GM15510 (cell line): ENCODE measurements around the gene OPA1.

Experiments used
- POLR2A ChIP-seq: IDR thresholded peaks from 3 replicates; pipeline ENCODE4 v1.6.1; 2011; ENCODE audit warnings: borderline replicate concordance; ENCODE audit not compliant: insufficient read length; ENCODE audit errors: extremely low read depth

OPA1 gene

GRCh38 chr3:193637831-193638230, 44.8 kb downstream of the OPA1 start:
- TF ChIP-seq POLR2A, result no peak

- TF ChIP-seq POLR2A, result no peak
These were observed 45.8 kb downstream of the OPA1 start for GRCh38 chr3:193638833-193639232.

DNA sequence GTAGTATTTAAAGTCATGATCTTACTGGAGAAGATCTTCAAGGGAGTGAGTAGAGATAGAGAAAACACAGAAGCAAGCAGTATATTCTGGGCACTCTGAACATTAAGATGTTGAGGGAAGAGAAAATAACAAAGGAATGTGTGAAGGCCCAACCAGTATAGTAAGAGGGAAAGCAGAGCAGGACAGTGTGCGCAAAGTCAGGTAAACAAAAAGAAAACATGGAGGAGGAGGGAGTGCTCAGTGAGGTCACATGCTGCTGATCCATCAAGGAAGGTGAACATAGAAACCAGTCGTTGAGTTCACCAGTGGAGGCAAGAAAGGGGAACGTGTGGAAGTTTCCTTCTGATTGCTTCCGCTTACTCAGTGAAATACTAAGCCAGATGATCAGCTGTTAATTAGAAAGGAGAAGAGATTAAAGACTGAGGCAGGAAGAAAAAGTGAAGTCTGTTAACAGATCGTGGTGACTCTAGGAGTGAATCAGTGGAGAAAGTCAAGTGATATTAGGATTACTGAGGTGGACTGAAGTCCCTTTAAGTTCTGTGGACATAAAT, 47.2 kb downstream of the OPA1 start:
- TF ChIP-seq POLR2A, result no peak

DNA sequence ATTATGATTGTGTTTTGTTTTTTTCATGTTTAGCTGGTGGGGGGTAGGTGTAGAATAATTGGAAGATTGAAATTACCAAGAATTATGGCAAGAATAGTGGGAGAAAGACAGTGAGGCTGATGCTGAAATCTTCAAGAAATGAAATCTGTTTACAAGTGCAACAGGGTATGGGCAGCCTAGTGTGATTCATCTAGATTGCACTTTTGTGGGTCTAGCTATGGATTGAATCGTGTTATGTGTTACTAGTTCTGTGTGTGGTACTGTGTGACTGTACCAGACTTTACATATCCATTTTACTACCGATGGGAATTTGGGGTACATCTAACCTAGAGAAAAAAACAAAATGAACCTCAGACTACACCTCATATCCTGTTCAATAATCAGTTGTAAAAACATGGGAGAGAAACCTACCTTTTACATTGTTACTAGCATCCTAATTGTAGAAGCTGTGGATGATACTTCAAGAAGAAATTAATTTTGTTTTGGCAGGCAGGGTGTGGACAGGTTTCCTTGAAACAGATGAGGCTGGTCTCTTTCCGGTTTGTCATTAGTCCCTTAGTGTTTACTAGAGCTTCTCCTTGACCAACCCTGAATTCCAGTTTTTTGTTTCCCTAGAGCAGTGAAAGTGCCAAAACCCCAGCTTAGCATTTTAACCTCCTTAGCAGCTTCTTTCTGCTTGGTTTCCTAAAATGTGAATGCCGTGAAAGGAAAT, 47.9 kb downstream of the OPA1 start:
- no peak for TF ChIP-seq POLR2A

GRCh38 chr3:193641440-193641775, 48.4 kb downstream of the OPA1 start:
- no peak for TF ChIP-seq POLR2A

GRCh38 chr3:193645806-193646205, 52.8 kb downstream of the OPA1 start:
- no peak for TF ChIP-seq POLR2A

DNA sequence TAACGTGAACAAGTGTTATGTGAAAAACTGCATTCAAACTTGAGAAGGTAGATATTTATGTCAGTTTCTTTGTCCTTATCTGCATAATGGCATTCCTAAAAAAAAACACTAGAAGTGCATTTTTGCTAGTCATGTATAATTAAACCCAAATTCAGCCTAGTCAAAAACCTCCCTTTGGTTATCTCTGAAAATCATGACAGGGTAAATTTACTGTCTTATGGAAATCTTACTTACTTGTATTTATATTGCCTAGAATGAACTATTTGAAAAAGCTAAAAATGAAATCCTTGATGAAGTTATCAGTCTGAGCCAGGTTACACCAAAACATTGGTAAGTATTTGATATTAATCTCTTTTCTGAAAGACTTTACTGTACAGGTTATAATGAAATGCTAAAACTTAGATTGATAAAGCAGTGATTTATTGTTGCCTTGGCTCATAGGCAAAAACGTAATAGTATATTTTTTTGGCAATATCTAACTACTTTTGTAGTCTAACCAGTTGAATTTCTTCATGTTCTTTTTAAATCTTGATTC, 55.6 kb downstream of the OPA1 start:
- no peak for TF ChIP-seq POLR2A

DNA sequence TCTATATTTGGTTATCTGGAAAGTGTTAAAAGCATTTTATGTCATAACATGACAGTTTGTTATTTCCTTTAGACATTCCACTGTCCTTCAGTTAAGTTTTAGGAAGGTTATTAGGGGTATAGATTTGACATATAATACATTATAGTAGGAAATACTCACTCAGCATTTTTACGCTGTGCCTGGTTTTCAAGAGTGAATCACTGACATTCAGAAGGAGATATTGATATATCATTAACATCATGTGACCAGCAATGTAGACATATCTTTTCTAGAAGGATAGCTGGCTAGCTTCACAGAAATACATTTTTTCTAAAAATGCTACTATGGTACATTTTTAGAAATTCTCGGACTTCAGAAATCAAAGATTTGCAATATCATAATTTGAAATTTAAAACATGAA, 57.6 kb downstream of the OPA1 start:
- TF ChIP-seq POLR2A, result no peak

DNA sequence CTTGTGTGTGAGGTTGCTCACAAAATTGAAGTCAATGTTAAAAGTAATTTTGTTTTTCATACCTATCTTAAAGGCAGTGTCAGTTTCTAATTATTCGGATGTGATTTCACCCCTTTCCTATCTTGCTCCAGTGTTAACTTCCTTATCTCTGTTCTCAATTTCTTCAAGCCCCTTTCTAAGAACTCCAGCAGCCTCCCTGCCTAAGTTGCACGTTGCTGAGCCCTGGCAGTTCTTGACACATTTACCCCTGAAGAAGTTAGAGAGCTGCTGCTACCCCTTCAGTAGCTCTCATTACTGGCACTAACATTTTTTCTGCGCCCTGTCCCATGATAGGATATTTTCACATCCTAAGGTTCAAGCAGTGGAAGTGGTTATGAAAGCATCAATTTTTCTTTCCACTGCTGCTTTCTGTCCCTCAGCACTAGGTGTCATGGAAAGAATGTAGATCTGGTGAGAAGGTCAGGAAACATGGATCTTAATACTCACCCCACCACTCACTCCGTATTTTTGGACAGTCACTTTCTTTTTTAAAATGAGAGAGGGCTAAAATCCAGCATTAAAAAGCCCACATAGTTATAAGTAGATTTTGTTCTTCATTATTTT, 62.9 kb downstream of the OPA1 start:
- no peak for TF ChIP-seq POLR2A

DNA sequence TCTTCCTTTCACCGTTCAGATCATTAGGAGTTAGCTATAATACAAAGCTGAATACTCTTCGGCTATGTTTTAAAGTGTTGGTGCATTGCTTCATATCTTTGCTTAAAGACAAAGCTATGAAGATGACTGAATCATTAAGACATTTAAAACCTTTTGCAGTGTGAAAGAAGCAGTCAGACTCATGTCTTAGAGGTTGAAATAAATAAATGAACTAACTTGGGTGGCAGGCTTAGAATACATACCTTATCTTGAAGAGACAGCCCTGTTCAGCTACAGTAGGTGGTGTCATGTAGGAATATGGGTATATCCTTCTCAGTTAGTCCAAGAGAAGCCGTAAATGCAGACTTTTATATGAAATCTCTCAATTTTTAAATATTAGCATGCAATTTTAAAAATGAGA, 63.4 kb downstream of the OPA1 start:
- no peak for TF ChIP-seq POLR2A

DNA sequence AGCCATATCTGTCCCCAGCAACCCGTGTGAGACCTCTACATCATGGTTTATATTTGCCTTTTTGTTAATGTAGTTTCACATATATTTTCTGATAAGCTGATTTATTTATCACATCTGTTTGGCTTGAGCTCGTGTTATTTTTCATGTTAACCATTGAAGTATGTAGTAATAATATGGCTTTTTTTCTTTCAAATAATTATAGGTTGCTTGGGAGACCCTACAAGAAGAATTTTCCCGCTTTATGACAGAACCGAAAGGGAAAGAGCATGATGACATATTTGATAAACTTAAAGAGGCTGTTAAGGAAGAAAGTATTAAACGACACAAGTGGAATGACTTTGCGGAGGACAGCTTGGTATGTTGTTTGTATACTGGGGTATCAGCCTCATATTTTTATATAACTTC, 63.9 kb downstream of the OPA1 start:
- TF ChIP-seq POLR2A, result no peak

GRCh38 chr3:193660171-193660570, 67.2 kb downstream of the OPA1 start:
- no peak for TF ChIP-seq POLR2A

GRCh38 chr3:193660698-193661411, 67.8 kb downstream of the OPA1 start:
- no peak for TF ChIP-seq POLR2A

DNA sequence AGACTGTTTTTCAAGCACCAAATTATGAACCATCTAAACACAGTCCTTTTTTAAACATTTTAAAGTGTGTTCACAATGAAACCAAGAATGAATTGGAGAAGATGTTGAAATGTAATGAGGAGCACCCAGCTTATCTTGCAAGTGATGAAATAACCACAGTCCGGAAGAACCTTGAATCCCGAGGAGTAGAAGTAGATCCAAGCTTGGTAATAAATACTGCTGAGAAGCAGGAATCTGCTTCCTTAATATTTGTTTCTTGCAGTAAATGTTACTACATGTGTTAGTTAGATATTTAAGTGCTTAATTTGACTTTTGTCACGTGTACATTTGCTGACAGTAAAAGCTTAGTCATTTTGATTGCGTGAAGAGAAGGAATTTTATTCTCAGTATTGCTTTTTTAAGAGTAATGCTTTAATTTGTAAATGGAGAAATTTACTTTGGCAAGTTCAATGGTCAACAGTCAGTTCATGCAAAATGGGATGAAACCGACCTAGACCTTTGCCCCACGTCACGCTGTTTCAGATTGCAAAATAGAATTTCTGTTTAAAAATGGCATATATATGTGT, 69.8 kb downstream of the OPA1 start:
- no peak for TF ChIP-seq POLR2A

GRCh38 chr3:193665370-193665989, 72.5 kb downstream of the OPA1 start:
- no peak for TF ChIP-seq POLR2A
